GM19397 (cell line): Measurements from ENCODE around the gene FCER2.

Source experiments
- ATAC-seq: cut with Tn5 transposase; IDR thresholded peaks from one replicate; pipeline ENCODE4 v1.9.1; 2021; ENCODE audit warnings: mild to moderate bottlenecking, moderate library complexity; ENCODE audit not compliant: unreplicated experiment

Gene FCER2

DNA sequence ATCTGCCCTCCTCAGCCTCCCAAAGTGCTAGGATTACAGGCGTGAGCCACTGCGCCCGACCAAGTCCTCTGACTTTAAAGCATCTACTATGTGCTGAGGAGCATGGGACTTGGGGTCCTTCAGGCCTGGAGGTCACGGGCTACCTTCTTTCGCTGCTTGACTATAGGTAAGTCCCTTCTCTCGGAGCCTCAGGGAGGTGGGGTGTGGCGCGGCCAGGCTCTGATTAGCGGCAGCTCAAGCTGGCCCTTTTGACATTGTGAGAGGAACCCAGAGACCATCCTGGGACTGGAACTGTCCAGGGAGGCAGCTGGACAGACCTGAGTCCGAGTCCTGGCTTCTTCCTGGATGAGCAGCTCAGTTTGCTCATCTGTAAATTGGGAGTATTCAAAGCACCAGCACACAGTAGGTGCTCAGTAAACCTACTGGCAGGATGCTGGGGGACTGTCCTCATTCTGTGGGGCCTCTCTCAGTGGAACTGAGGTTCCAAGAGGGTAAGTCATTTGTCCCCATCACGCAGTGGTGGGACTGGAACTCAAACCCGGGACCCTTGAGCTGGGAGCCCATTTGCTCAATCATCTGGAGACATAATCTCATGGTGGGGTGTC is 780 bp downstream of the FCER2 start:
- ATAC-seq = no peak

- no peak for ATAC-seq
Observed at GRCh38 chr19:7699417-7700401, 2.2 kb downstream of the FCER2 start.

DNA sequence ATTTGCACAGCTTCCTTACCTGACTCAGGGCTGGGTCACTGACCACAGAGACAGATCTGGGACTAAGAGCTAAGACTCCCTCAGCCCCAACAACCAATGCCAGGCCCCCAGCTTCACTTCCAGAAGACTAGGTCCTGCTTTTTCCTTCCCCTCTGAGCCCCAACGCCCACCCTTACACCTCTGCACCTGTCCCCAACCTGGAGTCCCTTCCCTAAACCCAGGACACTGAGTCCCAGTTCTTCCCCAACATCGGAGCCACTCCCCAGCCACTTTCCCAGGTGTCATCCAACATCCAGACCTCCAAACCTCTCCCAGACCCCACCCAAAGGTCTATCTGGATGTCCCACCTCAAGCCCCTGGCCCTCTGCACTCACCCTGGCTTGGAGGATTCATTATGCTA is 2.9 kb downstream of the FCER2 start:
- ATAC-seq = no peak

DNA sequence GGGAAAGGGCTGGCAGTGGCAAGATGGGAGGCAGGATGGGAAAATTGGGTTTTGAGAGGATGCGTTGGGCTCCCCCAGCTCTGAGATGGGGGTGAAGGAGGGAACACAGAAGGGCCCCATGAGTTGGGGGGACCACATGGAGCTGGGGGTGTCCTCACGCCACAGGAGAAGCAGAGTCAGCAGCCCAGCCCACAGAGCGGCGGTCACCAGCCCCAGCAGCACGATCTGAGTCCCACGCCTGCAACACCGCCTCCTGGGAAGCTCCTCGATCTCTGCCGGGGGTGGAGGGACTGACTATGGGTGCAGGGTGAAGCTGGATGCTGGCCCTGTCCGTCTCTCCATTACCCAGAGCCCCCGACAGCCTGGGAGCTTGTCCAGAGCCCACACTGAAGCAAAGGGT is 3.3 kb downstream of the FCER2 start:
- ATAC-seq = no peak

DNA sequence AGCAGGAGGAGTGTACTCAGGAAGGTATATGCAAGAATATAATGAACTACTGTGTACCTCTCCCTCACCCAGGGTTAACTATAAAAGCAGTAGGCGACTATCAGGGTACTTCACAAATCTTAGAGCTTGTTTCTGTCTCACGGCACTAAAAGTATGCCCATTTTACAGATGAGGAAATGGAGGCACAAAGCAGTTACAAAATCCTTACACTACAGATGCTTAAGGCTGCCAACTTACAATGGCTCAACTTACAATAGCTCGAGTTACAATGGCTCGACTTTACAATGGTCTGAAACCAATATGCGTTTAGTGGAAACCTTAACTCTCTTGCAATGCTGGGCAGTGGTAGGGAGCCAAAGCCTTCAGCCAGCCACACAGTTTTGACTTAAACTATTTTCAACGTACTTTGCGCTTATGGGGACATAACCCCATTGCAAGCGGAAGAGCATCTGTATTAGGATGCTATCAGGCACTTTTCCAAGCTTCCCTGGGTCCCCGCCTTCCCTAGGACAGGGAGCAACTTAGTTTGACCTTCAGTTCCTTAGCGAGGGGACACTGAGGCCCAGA is 4.1 kb downstream of the FCER2 start:
- no peak for ATAC-seq

DNA sequence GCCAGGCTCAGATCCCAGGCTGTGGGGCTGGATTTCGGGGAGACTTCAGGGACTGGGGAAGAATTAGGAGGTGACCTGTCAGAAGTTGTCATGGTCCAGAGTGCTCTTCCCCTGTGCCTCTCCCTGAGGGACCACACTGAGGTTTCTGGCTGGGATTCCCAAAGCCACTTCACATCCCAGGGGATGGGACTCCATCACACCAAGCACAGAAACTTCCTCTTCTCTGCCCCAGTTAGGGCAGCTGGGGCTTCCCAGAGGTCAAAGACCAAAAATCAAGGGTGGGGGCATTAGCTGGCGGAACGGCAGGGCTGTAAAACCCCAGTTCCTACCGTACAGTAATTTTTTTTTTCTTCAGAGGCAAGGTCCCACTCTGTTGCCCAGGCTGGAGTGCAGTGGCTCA is 7.4 kb downstream of the FCER2 start:
- no peak for ATAC-seq

GRCh38 chr19:7692417-7693088 is 9.4 kb downstream of the FCER2 start:
- ATAC-seq = no peak

DNA sequence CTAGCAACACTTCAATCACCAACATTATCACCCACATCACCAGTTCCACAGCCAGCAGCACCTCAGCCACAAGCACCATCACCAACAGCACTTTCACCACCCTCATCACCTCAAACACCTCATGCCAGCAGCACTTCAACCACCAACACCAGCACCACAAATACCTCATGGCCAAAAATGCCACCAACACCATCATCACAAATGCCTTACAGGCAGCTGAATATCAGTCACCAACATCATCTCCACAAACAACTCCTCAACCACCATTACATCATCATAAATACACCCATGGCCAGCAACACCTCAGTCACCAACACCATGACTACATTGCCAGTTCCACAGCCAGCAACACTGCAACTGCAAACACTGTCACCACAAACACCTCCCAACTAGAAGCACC is 10.4 kb downstream of the FCER2 start:
- no peak for ATAC-seq

- no peak for ATAC-seq
Observed at GRCh38 chr19:7690779-7691258, 11.1 kb downstream of the FCER2 start.

- ATAC-seq = no peak
Observed at GRCh38 chr19:7689165-7689564, 12.8 kb downstream of the FCER2 start.

DNA sequence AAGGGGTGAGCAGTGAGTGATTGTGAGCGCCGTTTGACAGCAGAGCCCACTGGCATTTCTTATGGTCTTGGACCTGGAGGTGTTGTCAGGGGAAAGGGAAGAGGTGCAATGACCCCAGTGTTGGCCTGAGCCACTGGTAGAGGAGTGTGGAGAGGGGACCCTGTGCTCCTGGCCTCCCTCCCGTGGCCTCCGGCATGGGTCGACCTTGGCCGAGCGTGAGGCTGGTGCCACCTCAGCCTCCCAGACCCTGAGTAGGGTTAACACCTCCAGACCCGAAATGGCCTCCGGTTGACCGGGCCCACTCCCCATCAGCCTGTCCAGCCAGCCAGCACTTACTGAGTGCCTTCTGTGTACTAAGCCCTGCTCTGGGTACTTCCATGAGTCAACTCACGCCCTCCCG is 14.8 kb downstream of the FCER2 start:
- ATAC-seq = no peak

- ATAC-seq = no peak
Observed at GRCh38 chr19:7685546-7686445, 16.1 kb downstream of the FCER2 start.

DNA sequence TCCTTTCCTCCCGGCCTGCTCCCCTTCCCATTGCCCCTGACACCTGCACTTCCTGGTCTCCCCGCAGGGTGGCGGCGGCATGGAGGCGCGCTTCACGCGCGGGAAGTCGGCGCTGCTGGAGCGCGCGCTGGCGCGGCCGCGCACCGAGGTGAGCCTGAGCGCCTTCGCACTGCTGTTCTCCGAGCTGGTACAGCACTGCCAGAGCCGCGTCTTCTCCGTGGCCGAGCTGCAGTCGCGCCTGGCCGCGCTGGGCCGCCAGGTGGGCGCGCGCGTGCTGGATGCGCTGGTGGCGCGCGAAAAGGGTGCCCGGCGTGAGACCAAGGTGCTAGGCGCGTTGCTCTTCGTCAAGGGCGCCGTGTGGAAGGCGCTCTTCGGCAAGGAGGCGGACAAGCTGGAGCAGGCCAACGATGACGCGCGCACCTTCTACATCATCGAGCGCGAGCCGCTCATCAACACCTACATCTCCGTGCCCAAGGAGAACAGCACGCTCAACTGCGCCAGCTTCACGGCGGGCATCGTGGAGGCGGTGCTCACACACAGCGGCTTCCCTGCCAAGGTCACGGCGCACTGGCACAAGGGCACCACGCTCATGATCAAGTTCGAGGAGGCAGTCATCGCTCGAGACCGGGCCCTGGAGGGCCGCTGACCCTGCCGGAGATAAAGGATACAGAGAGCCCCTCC is 19.6 kb downstream of the FCER2 start:
- ATAC-seq = no peak

DNA sequence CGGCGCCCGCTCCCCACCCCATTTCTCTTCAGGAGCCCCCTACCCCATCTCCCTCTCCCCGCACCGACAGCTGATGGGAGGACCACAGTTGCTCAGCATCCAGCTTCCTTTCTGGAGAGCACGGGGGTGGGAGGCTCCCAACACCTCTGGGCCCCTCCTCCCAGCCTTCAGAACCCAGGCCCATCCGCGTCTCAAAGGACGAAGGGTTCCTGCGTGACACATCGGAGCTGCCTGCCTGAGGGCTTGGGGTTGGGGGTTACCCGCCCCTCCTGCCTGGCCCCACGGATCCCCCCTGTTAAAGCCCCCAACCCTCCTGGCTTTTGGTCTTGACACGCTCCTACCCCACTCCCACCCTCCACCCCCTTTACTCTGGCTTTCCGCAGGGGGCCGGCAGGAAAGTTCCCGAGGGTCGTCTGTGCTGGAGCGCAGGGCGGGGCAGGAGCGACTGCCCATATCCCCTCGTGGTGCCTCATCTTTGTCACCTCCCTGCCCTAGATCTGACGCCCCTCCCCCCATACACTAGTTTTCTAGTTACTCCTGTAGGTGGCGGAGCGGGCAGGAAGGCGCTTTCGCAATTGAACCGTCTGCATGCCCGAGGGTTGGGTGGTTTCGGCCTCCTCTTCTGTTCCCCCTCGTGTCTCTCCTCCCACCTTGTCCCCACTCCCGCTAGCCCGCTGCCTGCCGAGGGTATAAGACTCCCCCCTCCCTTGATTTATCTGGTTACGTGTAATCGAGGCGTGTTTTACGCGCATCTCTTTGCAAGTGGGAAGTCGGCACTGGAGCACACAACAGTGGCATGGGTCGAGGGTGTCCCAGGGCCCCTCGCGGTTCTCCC is 20.4 kb downstream of the FCER2 start:
- no peak for ATAC-seq

GRCh38 chr19:7680606-7681339 is 21.2 kb downstream of the FCER2 start, which contains the start of gene TRAPPC5:
Gene TRAPPC5 (plus strand): TSS chr19:7680833. CDS start chr19:7682254, 1,421 bp downstream.
- peak; percentile 52 for ATAC-seq

DNA sequence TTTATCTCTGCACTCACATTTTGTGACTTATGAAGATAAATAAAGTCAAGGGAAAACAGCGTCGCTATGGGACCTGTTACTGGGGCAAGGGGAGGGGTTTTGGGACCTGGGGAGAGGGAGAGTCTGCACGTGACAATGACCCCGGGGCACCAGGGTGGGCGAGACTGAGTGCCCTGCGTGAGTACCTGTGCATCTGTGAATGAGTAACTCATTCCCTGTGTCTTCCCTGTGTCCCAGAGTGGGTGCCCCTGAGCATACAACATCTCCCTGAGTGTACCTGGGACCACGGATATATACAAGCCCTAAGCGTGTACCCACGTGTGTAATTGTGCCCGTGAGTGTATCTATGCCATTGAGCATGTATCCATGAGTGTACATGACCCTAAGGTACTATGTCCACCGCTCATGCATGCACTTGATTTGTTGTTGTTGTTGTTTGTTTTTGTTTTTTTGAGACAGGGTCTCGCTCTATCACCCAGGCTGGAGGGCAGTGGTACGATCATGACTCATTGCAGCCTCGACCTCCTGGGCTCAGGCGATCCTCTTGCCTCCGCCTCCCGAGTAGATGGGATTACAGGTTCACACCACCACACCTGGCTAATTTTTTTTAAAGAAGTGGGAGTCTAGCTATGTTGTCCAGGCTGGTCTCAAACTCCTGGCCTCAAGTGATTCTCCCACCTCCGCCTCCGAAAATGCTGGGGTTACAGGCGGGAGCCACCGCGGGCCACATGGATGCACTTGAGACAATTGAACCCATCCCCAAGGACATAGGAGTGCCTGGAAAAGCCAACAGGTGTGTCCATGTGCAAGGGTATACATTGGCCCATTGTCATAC is 21.9 kb downstream of the FCER2 start:
- no peak for ATAC-seq
